Spleen (tissue), 11 donors: ENCODE results near the gene PAGR1. TPM values are rescaled to one million over a fixed set of nuclear protein-coding genes. Genes with fewer than 3 reads are reported as not detected.

Source experiments
- DNase-seq: peaks from one replicate; pipeline ENCODE4 v3.0.0-alpha.2; 2020
- H3K27ac ChIP-seq, 8 donors: fragments of 200-600 bp; sonication (generic) in 7 of 8; 1 replicate in 4 of 8; 2 replicates in 4 of 8; pipeline versions ENCODE4 v1.5.0 to v1.8.0; 2016 to 2021; ENCODE audit warnings: inconsistent platforms in 4 of 8, mild to moderate bottlenecking in 4 of 8, moderate library complexity in 1 of 8
- H3K27me3 ChIP-seq, 7 donors: fragments of 200-600 bp; sonication (generic) in 6 of 7; replicated peaks in 1 of 7; 1 replicate in 4 of 7; 2 replicates in 3 of 7; pipeline versions ENCODE4 v1.5.0 to v1.8.0; 2016 to 2021; ENCODE audit warnings: inconsistent platforms in 3 of 7, mild to moderate bottlenecking in 1 of 7
- H3K36me3 ChIP-seq, 6 donors: fragments of 200-600 bp; sonication (generic) in 5 of 6; 1 replicate in 4 of 6; 2 replicates in 2 of 6; pipeline versions ENCODE4 v1.5.0 to v1.8.0; 2016 to 2021; ENCODE audit warnings: inconsistent platforms in 2 of 6
- H3K4me1 ChIP-seq, 6 donors: fragments of 200-600 bp; sonication (generic) in 5 of 6; 1 replicate in 3 of 6; 2 replicates in 3 of 6; pipeline versions ENCODE4 v1.5.0 to v1.8.0; 2016 to 2021; ENCODE audit warnings: inconsistent platforms in 3 of 6
- H3K4me3 ChIP-seq, 8 donors: fragments of 200-600 bp; sonication (generic) in 7 of 8; 1 replicate in 4 of 8; 2 replicates in 4 of 8; pipeline versions ENCODE4 v1.5.0 to v1.8.0; 2016 to 2021; ENCODE audit warnings: inconsistent platforms in 4 of 8, mild to moderate bottlenecking in 4 of 8, moderate library complexity in 2 of 8
- H3K9me3 ChIP-seq, 8 donors: fragments of 200-600 bp; sonication (generic) in 7 of 8; 1 replicate in 4 of 8; 2 replicates in 4 of 8; pipeline versions ENCODE4 v1.5.0 to v1.8.0; 2016 to 2021; ENCODE audit warnings: inconsistent platforms in 4 of 8
- POLR2A ChIP-seq, 3 donors: fragments of 450-650 bp; IDR thresholded peaks; one replicate each; pipeline ENCODE4 v1.5.1; 2017; ENCODE audit warnings: antibody characterized with exemption in 3 of 3, mild to moderate bottlenecking in 1 of 3
- POLR2AphosphoS5 ChIP-seq, 3 donors: sonication (generic); formaldehyde crosslinking; IDR thresholded peaks; one replicate each; pipeline ENCODE4 v1.5.1; 2017; ENCODE audit warnings: antibody characterized with exemption in 3 of 3
- WGBS, 5 donors: extraction: QIAGEN DNeasy Blood & Tissue Kit in 3 of 5; methylation state at CpG; one replicate each; pipeline versions ENCODE4 v1.1.5 to v1.1.7; 2013 to 2018; 5-methylcytosine and 5-hydroxymethylcytosine counted together
- intact Hi-C: fragments of 100-400 bp; cut with DNase I; formaldehyde crosslinking; loops from one replicate; pipeline ENCODE4 v1.15.0; 2023; ENCODE audit warnings: low total_unique reads
- polyA plus RNA-seq, 3 donors: library from polyadenylated mRNA; stranded (reverse); fragments of 200-250 nt; gene quantifications; one replicate each; pipeline ENCODE4 v1.2.1, GENCODE V29; 2013
- total RNA-seq, 7 donors: library from RNA; depleted of rRNA in 3 of 7; stranded (reverse); fragments of >200 nt in 3 of 7; fragmentation: NEBNext Ultra II Directional in 4 of 7; extraction: Animal tissue kit (Norgen Biotek cat#: 25700) in 4 of 7; gene quantifications; one replicate each; pipeline versions ENCODE4 v1.1.0 to v1.2.1, GENCODE V29; 2016 to 2021
- TF ChIP-seq, protein P1 (sequence below), 11 experiments: fragments of 200-600 bp in 7 of 11; fragments of 450-650 bp in 4 of 11; sonication (generic) in 4 of 11; IDR thresholded peaks in 8 of 11; conservative IDR thresholded peaks in 3 of 11; 1 replicate in 7 of 11; 2 replicates in 4 of 11; pipeline versions ENCODE4 v1.4.0 to v1.8.0; 2016 to 2021; ENCODE audit warnings: antibody characterized with exemption in 11 of 11, inconsistent platforms in 4 of 11, mild to moderate bottlenecking in 1 of 11
- donor health status: healthy with polysubstance abuse.
- donor health status: DM: no; HTN: no; CAD: no; lungs with moderate emphysema.
- donor health status: DM: no; HTN: no; CAD: no.
- donor health status: Bipolar disorder and iron deficiency.
- donor health status: healthy.
- donor health status: DM: no; HTN: no; CAD: no.
- donor health status: DM: yes; HTN: yes; CAD: no.

Gene PAGR1
- total and polyA plus RNA-seq, 10 donors, result 17.3 to 46.4 (median 31.7) TPM

DNA sequence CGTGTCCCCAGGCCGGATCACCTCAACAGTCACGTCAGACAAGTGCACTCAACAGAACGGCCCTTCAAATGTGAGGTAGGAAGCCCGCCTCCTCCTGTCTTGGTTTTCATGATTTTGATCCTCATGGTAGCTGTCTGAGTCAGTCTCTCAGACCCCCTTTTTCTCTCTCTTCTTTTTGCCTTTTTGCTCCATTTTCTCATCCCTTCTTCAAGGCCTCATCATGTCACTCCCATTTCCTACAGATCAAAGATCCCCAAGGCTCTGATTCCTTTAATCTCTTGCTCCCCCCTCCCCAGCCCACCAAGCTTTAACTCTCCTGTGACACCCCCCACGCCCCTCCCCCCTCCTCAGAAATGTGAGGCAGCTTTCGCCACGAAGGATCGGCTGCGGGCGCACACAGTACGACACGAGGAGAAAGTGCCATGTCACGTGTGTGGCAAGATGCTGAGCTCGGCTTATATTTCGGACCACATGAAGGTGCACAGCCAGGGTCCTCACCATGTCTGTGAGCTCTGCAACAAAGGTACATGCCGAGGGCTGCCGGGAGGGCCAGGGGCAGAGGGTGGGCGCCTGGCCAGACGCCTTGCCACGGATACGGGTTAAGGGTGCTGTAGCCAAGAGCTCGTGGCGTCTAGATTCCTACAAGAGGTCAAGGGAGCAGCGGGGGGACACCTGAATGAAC, 7.6 kb upstream of the PAGR1 start:
- Histone ChIP-seq H3K36me3 (peaks cover 0 to 30% (median 19%) of the 10 kb centered on the region in 6 donors), H3K4me1 (peaks cover 52 to 79% (median 71%) of the 10 kb centered on the region in 6 donors), H3K4me3 (peak overlapping the region; percentile 16 to 92 (median 56)), H3K27me3 (peaks cover 0 to 19% (median 10%) of the 10 kb centered on the region in 7 donors), H3K9me3 (no peaks in the 10 kb centered on the region), H3K27ac (peak overlapping the region; percentile 88 to 100 (median 94))
- peak in 1 of 3 donors; percentile 5 for TF ChIP-seq POLR2AphosphoS5 (IDR thresholded peaks at IDR 0.05)
- TF ChIP-seq, protein P1, sequence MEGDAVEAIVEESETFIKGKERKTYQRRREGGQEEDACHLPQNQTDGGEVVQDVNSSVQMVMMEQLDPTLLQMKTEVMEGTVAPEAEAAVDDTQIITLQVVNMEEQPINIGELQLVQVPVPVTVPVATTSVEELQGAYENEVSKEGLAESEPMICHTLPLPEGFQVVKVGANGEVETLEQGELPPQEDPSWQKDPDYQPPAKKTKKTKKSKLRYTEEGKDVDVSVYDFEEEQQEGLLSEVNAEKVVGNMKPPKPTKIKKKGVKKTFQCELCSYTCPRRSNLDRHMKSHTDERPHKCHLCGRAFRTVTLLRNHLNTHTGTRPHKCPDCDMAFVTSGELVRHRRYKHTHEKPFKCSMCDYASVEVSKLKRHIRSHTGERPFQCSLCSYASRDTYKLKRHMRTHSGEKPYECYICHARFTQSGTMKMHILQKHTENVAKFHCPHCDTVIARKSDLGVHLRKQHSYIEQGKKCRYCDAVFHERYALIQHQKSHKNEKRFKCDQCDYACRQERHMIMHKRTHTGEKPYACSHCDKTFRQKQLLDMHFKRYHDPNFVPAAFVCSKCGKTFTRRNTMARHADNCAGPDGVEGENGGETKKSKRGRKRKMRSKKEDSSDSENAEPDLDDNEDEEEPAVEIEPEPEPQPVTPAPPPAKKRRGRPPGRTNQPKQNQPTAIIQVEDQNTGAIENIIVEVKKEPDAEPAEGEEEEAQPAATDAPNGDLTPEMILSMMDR (IDR thresholded peaks at IDR 0.05 in 8 of 11, conservative IDR thresholded peaks at IDR 0.05 in 3 of 11), result no peak
- DNase-seq, result peak; percentile 85
- intact Hi-C loops, result no loop called here
- 37 to 55% (median 45%) methylated on average over 25 of the region's 25 CpGs for WGBS, 5 donors

DNA sequence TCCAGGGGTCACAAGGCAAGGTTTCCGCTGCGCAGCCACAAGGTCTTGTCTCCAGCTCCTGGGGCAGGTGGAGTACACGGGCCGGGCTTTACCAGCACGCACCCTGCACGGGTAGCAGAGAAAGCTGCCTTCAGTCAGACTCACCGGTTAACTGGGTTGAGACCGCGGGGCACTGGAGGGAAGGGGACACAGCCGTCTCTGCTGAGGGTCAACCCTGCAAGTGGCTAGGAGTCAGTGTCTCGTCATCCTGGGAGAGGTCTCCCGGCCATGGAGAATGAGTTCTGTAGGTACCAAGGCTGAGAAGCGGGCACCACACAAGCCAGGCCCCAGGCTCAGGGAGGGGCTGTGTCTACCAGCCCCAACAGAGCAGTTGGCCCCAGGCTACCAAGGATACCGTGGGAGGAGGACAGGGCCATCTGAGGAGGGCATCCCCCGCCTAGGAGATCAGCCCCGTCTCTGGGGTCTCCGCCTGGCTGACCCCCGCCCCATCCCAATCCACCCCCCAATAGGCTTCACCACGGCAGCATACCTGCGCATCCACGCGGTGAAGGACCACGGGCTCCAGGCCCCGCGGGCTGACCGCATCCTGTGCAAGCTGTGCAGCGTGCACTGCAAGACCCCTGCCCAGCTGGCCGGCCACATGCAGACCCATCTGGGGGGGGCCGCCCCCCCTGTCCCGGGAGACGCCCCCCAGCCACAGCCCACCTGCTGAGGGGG, 6.8 kb upstream of the PAGR1 start:
- Histone ChIP-seq H3K9me3 (no peaks in the 10 kb centered on the region), H3K36me3 (peaks cover 0 to 27% (median 19%) of the 10 kb centered on the region in 6 donors), H3K27ac (peak overlapping the region in 7 of 8 donors; percentile 89 to 100 (median 94)), H3K4me3 (peak overlapping the region in 4 of 8 donors; percentile 61 to 92 (median 63)), H3K27me3 (peaks cover 0 to 19% (median 10%) of the 10 kb centered on the region in 7 donors), H3K4me1 (peaks cover 50 to 80% (median 69%) of the 10 kb centered on the region in 6 donors)
- 79 to 85% (median 82%) methylated on average over 13 to 31 of the region's 31 CpGs for WGBS, 5 donors
- DNase-seq, result peak; percentile 86
- intact Hi-C loops, result no loop called here
- TF ChIP-seq POLR2A (IDR thresholded peaks at IDR 0.05), result no peak
- TF ChIP-seq POLR2AphosphoS5 (IDR thresholded peaks at IDR 0.05), result peak in 1 of 3 donors; percentile 36
- TF ChIP-seq, protein P1 (IDR thresholded peaks at IDR 0.05 in 8 of 11, conservative IDR thresholded peaks at IDR 0.05 in 3 of 11), result no peak

DNA sequence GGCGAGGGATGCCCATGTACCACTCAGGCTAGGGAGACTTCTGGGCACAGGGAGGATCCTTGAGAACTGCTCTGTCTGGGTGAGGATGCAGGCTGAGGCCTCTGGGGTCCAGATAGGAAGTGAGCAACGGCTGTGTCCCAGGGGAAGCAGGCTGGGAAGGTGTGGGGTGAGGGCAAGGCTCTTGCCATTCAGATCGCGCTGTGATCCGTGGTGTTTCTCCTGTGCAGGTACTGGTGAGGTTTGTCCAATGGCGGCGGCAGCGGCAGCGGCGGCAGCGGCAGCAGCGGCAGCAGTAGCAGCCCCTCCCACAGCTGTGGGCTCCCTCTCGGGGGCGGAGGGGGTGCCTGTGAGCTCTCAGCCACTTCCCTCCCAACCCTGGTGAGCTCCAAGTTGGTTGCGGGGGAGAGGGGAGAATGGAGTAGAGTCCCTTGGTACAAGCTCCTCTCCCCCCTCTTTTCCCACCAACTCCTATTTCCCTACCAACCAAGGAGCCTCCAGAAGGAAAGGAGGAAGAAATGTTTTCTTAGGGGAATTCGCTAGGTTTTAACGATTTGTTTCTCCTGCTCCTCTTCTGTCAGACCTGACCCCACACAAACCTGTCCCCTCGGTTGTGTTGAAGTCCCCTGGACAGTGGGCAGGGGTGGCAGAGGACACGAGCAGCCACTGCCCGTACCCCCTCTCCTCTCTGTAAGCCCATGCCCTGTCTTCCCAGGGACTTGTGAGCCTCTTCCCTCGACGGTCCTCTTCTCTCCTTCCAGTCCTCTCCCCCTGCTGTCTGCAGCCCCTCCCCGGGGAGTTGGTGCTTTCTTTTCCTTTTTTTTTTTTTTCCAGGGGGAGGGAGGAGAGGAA, 5.9 kb upstream of the PAGR1 start:
- Histone ChIP-seq H3K4me1 (peaks cover 46 to 80% (median 68%) of the 10 kb centered on the region in 6 donors), H3K9me3 (no peaks in the 10 kb centered on the region), H3K27me3 (peaks cover 0 to 19% (median 10%) of the 10 kb centered on the region in 7 donors), H3K4me3 (peak overlapping the region in 2 of 8 donors; percentile 0 to 92), H3K36me3 (peaks cover 0 to 27% (median 19%) of the 10 kb centered on the region in 6 donors), H3K27ac (peak overlapping the region in 7 of 8 donors; percentile 46 to 100 (median 93))
- TF ChIP-seq POLR2A (IDR thresholded peaks at IDR 0.05) (no peak), POLR2AphosphoS5 (IDR thresholded peaks at IDR 0.05) (peak in 1 of 3 donors; percentile 68)
- peak; percentile 84 for DNase-seq
- 50 to 65% (median 54%) methylated on average over 17 to 23 of the region's 23 CpGs for WGBS, 5 donors
- intact Hi-C loops, result no loop called here

DNA sequence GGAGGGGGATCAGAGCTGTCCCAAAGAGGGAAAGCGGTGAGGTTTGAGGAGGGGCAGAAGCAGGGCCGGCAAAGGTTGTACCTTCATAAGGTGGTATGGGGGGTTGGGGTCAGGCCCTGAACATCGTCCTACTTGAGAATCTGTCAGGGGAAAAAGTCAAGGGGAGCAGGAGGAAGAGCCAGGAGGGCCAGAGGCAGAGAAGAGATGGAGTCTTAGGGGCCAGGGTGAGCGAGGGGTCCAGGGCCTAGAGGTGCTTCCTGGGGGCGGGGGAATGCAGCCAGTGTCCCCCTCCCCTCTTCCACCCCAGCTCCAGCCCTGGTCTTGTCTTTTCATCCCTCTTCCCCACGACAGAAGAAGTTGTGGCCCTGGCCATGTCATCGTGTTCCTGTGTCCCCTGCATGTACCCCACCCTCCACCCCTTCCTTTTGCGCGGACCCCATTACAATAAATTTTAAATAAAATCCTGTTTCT, 5.2 kb upstream of the PAGR1 start:
- 37 to 53% (median 40%) methylated on average over 9 of the region's 9 CpGs for WGBS, 5 donors
- H3K9me3 ChIP-seq, result no peaks in the 10 kb centered on the region
- peak overlapping the region in 7 of 8 donors; percentile 42 to 76 (median 49) for H3K4me3 ChIP-seq
- H3K4me1 ChIP-seq, result peaks cover 48 to 87% (median 73%) of the 10 kb centered on the region in 6 donors
- peak overlapping the region in 7 of 8 donors; percentile 69 to 100 (median 93) for H3K27ac ChIP-seq
- DNase-seq, result no peak
- TF ChIP-seq, protein P1 (IDR thresholded peaks at IDR 0.05 in 8 of 11, conservative IDR thresholded peaks at IDR 0.05 in 3 of 11), result no peak
- TF ChIP-seq POLR2AphosphoS5 (IDR thresholded peaks at IDR 0.05) (no peak), POLR2A (IDR thresholded peaks at IDR 0.05) (no peak)
- peaks cover 0 to 27% (median 19%) of the 10 kb centered on the region in 6 donors for H3K36me3 ChIP-seq
- intact Hi-C loops, result no loop called here
- peaks cover 0 to 19% (median 10%) of the 10 kb centered on the region in 7 donors for H3K27me3 ChIP-seq
